GM21515 (cell line): ENCODE results near the gene USP44.
A peak's percentile ranks its signal among the peaks of the same experiment; 100 is the strongest.
"Not testable (repeated sequence)": the region's sequence is repeated elsewhere in the genome, so short reads cannot be mapped to it uniquely, and the experiment has no call there.

ENCODE experiments used
- ATAC-seq: cut with Tn5 transposase; IDR thresholded peaks from one replicate; pipeline ENCODE4 v1.9.1; 2021; ENCODE audit not compliant: unreplicated experiment

The USP44 gene

DNA sequence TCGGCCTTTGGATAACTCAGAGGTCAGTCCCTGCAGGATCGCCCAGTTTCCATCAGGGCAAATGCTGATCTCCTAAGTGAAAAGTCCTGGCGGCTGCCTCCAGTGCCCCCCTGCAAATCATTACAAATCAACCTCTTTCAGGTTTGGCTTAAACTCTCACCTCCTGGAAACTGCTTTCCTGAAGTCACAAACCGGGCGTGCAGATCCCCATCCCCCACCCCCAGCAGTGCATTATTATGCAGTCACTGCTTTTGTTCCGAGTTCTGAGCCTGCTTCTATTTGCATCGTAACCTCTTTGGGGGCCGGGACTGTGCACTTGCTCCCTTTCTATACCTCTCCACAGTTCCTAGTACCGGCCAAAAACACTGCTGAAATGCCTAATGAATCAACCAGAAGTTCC, at the start of gene USP44:
USP44 (minus strand) TSS at position 172 of the 400 bp plus-strand sequence. CDS start 17,220 bp downstream, outside the sequence.
- ATAC-seq, result no peak

GRCh38 chr12:95600567-95600966, 49.3 kb upstream of the USP44 start:
- ATAC-seq, result no peak

DNA sequence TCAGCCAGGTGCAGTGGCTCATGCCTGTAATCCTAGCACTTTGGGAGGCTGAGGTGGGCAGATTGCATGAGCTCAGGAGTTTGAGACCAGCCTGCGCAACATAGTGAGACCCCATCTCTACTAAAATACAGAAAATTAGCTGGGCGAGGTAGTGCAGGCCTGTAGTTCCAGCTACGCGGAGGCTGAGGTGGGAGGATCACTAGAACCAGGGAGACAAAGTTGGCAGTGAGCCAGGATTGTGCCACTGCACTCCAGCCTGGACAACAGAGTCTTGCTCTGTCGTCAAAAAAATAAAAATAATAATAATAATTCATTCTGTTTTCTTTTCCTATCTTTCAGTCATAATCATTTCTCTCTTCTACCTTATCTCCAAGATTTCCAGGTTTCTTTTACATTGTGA, 48.6 kb upstream of the USP44 start:
- no peak for ATAC-seq

DNA sequence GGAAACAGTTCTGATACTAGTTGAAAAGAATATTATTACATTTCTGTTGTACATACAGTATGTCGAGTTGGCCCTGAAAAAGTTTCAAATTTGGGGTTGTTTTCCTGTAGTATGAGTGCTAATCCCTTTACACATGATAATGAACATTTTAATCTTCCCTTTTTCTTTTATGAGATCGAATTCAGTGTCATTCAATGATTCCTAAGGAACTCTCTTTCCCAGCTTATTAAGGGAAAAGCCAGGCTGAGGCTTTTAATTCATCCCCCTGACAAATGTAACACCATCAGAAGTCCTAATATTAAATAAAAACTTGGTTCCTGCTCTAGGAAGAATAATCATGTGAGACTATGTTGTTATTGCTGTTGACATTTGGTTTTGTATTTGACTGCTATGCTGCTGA, 42.9 kb upstream of the USP44 start:
- ATAC-seq, result no peak

GRCh38 chr12:95593266-95593871, 42.1 kb upstream of the USP44 start:
- ATAC-seq, result no peak

GRCh38 chr12:95591731-95592130, 40.5 kb upstream of the USP44 start:
- no peak for ATAC-seq

- no peak for ATAC-seq
Measured at GRCh38 chr12:95590775-95591174, 39.5 kb upstream of the USP44 start.

DNA sequence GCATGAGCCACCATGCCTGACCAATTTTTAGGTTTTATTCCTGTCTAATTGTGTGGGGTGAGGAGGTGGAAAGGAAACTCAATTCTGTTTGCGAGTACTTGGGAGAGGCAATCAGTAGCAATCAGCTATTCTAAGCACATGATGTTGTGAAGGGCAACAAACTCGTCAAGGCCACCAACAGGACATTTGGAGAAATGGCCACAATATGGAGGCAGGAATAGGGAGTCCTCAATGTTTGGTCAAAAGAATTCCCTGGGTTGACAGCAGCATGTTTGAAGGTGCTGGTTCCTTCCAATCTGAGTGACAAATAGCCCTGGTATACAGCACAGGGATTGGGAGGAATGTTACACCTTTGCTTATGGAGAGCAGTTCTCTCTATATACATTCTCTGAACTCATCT, 32.7 kb upstream of the USP44 start:
- ATAC-seq, result no peak

DNA sequence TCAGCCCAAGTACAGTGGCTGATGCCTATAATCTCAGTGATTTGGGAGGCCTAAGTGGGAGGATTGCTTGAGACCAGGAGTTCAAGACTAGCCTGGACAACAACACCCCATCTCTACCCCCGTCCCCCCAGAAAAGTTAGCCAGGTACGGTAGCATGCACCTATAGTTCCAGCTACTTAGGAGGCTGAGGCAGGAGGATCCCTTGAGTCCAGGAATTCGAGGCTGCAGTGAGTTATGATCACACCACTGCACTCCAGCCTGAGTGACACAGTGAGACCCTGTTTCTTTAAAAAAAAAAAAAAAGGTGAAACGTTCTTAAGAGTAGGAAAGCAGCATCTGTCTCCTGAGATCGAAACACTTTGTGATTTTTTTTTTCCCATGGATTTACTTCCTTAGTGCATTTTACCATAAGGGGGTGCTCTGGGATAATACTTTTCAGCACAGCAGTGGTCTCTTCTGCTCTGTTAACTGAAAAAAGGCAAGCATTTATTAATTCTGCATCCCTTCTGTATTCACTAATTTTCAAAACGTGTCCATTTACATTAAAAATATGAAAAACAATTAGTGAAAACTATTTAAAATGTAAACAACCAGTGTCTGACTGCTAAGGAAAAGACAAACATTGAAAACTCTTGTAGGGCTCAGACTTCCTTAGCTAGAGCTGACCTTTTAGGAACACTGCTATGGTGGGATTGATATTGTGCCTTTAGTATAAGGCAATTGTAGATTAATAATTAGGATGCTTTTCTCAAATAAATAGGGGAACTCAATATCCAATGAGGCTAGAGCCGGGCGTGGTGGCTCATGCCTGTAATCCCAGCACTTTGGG, 31.2 kb upstream of the USP44 start:
- no peak for ATAC-seq

DNA sequence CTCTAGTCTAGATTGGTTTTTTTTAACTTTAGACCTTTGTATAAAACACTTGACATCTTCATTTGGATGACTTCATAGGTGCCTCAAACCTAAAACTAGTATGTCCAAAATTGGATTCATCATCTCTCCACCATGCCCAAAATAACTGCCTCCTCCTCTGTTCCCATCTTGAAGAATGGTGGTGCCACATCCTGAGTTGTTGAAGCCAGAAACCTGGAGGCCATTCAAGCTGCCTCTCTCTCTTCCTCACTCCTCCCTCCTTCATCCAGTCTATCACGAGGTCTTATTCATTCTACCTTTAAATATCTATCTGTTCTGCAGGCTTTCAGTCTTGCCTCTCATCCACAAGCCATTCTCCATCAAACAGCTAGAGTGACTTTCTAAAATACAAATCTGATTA, 26.5 kb upstream of the USP44 start:
- no peak for ATAC-seq

GRCh38 chr12:95574799-95575452, 23.6 kb upstream of the USP44 start:
- ATAC-seq, result no peak

DNA sequence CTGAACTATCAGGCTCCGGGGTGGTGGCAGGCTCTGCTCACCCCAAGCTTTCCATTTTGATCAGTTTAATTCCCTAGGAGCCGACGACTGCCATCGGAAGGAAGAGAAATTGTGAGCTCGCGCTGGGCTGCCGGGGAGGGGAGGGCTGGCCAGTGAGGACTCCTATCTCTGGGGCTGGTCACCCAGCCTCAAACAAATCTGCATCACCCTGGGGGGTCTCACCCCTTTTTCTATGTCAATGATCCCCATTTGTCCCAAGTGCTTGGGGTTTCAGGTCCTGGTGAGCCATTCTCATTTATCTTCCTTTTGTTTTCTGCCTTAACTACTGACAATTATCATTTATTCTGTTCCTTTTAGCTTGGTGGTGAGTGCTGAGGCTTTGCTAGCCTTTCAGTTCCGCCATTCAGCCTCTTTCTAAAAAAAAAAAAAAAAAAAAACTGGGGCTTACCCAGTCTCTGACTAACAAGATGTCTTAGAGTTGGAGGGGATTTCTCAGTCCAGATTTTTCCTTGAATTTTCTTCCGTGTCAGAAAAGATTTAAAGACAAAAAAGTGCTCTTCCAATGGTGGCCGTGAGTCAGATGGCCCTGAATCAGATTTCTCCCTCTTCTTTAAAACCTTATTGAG, 22.8 kb upstream of the USP44 start:
- peak; percentile 55 for ATAC-seq

- ATAC-seq, result no peak
Measured at GRCh38 chr12:95571369-95571768, 20.1 kb upstream of the USP44 start.

DNA sequence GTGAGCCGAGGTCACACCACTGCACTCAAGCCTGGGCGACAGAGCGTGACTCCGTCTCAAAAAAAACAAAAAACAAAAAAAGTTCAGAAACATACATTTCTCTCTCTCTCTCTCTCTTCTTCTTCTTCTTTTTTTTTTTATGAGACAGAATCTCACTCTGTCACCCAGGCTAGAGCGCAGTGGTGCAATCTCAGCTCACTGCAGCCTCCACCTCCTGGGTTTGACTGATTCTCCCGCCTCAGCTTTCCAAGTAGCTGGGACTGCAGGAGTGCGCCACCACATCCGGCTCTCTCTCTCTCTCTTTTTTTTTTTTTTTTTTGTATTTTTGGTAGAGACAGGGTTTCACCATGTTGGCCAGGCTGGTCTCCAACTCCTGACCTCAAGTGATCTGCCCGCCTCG, 16.8 kb upstream of the USP44 start:
- not testable (repeated sequence) for ATAC-seq

GRCh38 chr12:95557625-95558024, 6.3 kb upstream of the USP44 start:
- no peak for ATAC-seq

DNA sequence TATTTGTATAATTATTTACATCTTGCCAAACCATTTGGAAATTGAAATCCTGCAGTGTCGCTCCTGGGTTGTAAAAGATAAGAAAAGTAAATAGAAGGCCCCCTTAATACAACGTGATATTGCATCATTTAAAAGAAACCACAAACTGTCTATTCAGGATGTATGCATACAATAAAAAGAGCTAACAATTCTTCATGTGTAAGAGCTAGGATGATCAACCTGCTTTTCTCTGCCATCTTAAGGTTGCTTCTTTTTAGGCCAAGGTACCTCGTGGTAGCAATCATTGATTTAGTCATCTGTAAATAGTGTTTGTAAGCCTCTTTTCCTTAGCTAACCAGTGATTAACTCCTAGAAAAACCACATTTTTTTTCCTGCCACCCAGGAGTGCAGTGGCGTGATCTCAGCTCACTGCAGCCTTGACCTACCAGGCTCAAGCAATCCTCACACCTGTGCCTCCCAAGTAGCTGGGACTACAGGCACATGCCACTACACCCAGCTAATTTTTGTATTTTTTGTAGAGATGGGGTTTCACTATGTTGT, 3.3 kb upstream of the USP44 start:
- no peak for ATAC-seq

GRCh38 chr12:95553197-95553943, 2.1 kb upstream of the USP44 start:
- no peak for ATAC-seq

- no peak for ATAC-seq
Measured at GRCh38 chr12:95551913-95552516, 739 bp upstream of the USP44 start.

DNA sequence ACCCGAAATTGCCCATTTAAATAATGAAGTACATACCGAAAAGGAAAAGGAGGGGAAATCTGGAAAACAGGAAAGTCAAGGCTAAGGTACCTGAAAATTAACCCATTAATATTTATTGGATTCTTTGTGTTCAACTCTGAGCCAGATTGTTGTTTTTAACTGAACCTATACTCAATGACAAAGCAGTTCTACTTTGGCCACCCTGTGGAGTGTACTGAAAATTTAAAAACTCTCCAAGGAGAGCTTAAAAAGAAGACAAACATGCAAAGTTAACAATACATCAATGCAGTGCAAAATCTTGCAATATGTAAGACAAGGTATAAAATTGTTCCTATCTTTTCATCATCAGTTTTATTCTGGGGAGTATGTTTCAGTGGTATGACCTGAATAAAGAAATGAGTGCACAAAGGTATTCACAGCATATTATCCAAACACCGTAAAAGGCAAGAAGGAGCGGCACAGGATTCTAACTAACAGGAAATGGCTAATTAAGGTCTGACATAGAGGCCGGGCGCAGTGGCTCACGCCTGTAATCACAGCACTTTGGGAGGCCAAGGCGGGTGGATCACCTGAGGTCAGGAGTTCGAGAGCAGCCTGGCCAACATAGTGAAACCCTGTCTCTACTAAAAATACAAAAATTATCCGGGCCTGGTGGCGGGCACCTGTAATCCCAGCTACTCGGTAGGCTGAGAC, 1.7 kb downstream of the USP44 start:
- ATAC-seq, result no peak
